GM19395 (cell line): ENCODE data around the gene FMNL2.
"Not testable (repeated sequence)": the region's sequence is repeated elsewhere in the genome, so short reads cannot be mapped to it uniquely, and the experiment has no call there.

Source experiments
- ATAC-seq: cut with Tn5 transposase; IDR thresholded peaks from one replicate; pipeline ENCODE4 v1.9.1; 2021; ENCODE audit warnings: mild to moderate bottlenecking, moderate library complexity; ENCODE audit not compliant: unreplicated experiment

Gene FMNL2

GRCh38 chr2:152513029-152513428 is 178.1 kb downstream of the FMNL2 start:
- ATAC-seq = no peak

- ATAC-seq = no peak
Measured at GRCh38 chr2:152513681-152514080, 178.7 kb downstream of the FMNL2 start.

GRCh38 chr2:152518034-152518433 is 183.1 kb downstream of the FMNL2 start:
- no peak for ATAC-seq

- no peak for ATAC-seq
Measured at GRCh38 chr2:152518641-152519580, 183.9 kb downstream of the FMNL2 start.

- ATAC-seq = no peak
Measured at GRCh38 chr2:152519581-152519952, 184.6 kb downstream of the FMNL2 start.

- ATAC-seq = no peak
Measured at GRCh38 chr2:152520759-152521158, 185.8 kb downstream of the FMNL2 start.

- not testable (repeated sequence) for ATAC-seq
Measured at GRCh38 chr2:152522446-152522845, 187.5 kb downstream of the FMNL2 start.

- no peak for ATAC-seq
Measured at GRCh38 chr2:152523091-152523490, 188.1 kb downstream of the FMNL2 start.

- ATAC-seq = no peak
Measured at GRCh38 chr2:152525277-152525838, 190.4 kb downstream of the FMNL2 start.

- ATAC-seq = no peak
Measured at GRCh38 chr2:152529420-152530115, 194.6 kb downstream of the FMNL2 start.

GRCh38 chr2:152532241-152532640 is 197.3 kb downstream of the FMNL2 start:
- no peak for ATAC-seq

- ATAC-seq = no peak
Measured at GRCh38 chr2:152534460-152535135, 199.6 kb downstream of the FMNL2 start.

- no peak for ATAC-seq
Measured at GRCh38 chr2:152537081-152537651, 202.2 kb downstream of the FMNL2 start.

GRCh38 chr2:152539424-152539823 is 204.4 kb downstream of the FMNL2 start:
- no peak for ATAC-seq

GRCh38 chr2:152541712-152542111 is 206.7 kb downstream of the FMNL2 start:
- ATAC-seq = no peak

- ATAC-seq = no peak
Measured at GRCh38 chr2:152542337-152542994, 207.5 kb downstream of the FMNL2 start.

GRCh38 chr2:152542995-152543481 is 208.1 kb downstream of the FMNL2 start:
- no peak for ATAC-seq

- no peak for ATAC-seq
Measured at GRCh38 chr2:152543717-152544116, 208.7 kb downstream of the FMNL2 start.

- ATAC-seq = no peak
Measured at GRCh38 chr2:152544638-152545037, 209.7 kb downstream of the FMNL2 start.

GRCh38 chr2:152546230-152546837 is 211.4 kb downstream of the FMNL2 start:
- no peak for ATAC-seq
